ENCODE data around the gene MSL1. TPM values are rescaled to one million over a fixed set of nuclear protein-coding genes. Genes with fewer than 3 reads are reported as not detected.
A peak's percentile ranks its signal among the peaks of the same experiment; 100 is the strongest.

MSL1 gene
- total and polyA plus RNA-seq, 9 of the 15 experiments (the other 6 are each of a cell fraction or from before 2014, with no cell fraction given), result 13.8 to 120 (median 61.9) TPM

- Histone ChIP-seq H3K9ac (ENCODE audit: insufficient read depth in 1 of 2, low read depth in 2 of 2, low read length in 2 of 2) (peak overlapping the region in 1 of 2 experiments; percentile 38; a peak in 1 of 4 replicates), H3K27me3 (ENCODE audit: control insufficient read depth in 2 of 2, insufficient read depth in 2 of 2, low read length in 2 of 2) (no peaks in the 10 kb centered on the region), H3K79me2 (ENCODE audit: control insufficient read depth, insufficient read depth, low read length) (no peaks in the 10 kb centered on the region), H3K27ac (ENCODE audit: extremely low read depth, low read depth, low read length) (no peak overlapping the region), H3K9me3 (replicated peaks; ENCODE audit: control insufficient read depth, insufficient read depth, low read depth, low read length) (no peaks in the 10 kb centered on the region), H3K4me2 (ENCODE audit: insufficient read depth, low read length) (no peak overlapping the region), H4K20me1 (replicated peaks; ENCODE audit: control insufficient read depth, insufficient read depth, low read length) (no peaks in the 10 kb centered on the region), H3K9me1 (ENCODE audit: control insufficient read depth, insufficient read depth, low read length) (peaks cover 5% of the 10 kb centered on the region), H3K4me3 (no peak overlapping the region), H2AFZ (ENCODE audit: low read depth, low read length) (no peak overlapping the region), H3K36me3 (ENCODE audit: control insufficient read depth, insufficient read depth, low read length) (peaks cover 10% of the 10 kb centered on the region; the same call in 2 of the 3 replicates), H3K4me1 (replicated peaks in 1 of 2; ENCODE audit: control insufficient read depth in 2 of 2, insufficient read depth in 2 of 2, low read length in 2 of 2) (peaks cover 10 to 28% of the 10 kb centered on the region in 2 experiments; a peak in 4 of 5 replicates)
- intact Hi-C loops (cut with micrococcal nuclease), result no loop called here
- ATAC-seq (no peak), DNase-seq (ENCODE audit: extremely low read depth in 1 of 4, low spot score in 3 of 4) (no peak), FAIRE-seq (no peak)
- WGBS (ENCODE audit: insufficient coverage, low coverage, missing lambda C conversion rate), result 52% methylated on average over 5 of the region's 5 CpGs
- POLR2A ChIA-PET, result interaction anchor here (0.8 to 1.6 kb wide), 4 partner anchors 7 to 28 kb away, joined by 3 to 7 read pairs (median 4); no protein-coding TSS in a partner anchor
- TF ChIP-seq SMC3 (conservative IDR thresholded peaks at IDR 0.05; ENCODE audit: insufficient read depth, low read depth, low read length) (no peak), CHD1 (IDR thresholded peaks at IDR 0.05; ENCODE audit: low read length) (no peak), CBFB (CRISPR knock-in tag; IDR thresholded peaks at IDR 0.05) (no peak)
- no TSS peak for BruUV-seq (replicated peaks)
- CTCF ChIA-PET (ENCODE audit: low intra/inter-chr PET ratio), result no interaction called here
- in situ Hi-C loops (cut with MboI), result no loop called here
These were observed 58.9 kb downstream of the MSL1 start for GRCh38 chr17:40180694-40181093.

- Histone ChIP-seq H3K4me3 (no peak overlapping the region), H3K27me3 (ENCODE audit: control insufficient read depth in 2 of 2, insufficient read depth in 2 of 2, low read length in 2 of 2) (no peaks in the 10 kb centered on the region), H3K9me1 (ENCODE audit: control insufficient read depth, insufficient read depth, low read length) (peaks cover 3% of the 10 kb centered on the region), H3K79me2 (ENCODE audit: control insufficient read depth, insufficient read depth, low read length) (no peaks in the 10 kb centered on the region), H4K20me1 (replicated peaks; ENCODE audit: control insufficient read depth, insufficient read depth, low read length) (no peaks in the 10 kb centered on the region), H3K36me3 (ENCODE audit: control insufficient read depth, insufficient read depth, low read length) (peaks cover 9% of the 10 kb centered on the region; the same call in 2 of the 3 replicates), H3K9me3 (replicated peaks; ENCODE audit: control insufficient read depth, insufficient read depth, low read depth, low read length) (no peaks in the 10 kb centered on the region), H3K4me2 (ENCODE audit: insufficient read depth, low read length) (no peak overlapping the region), H3K27ac (ENCODE audit: extremely low read depth, low read depth, low read length) (no peak overlapping the region), H2AFZ (ENCODE audit: low read depth, low read length) (no peak overlapping the region), H3K4me1 (replicated peaks in 1 of 2; ENCODE audit: control insufficient read depth in 2 of 2, insufficient read depth in 2 of 2, low read length in 2 of 2) (peaks cover 10 to 28% of the 10 kb centered on the region in 2 experiments; a peak in 4 of 5 replicates), H3K9ac (ENCODE audit: insufficient read depth in 1 of 2, low read depth in 2 of 2, low read length in 2 of 2) (0 out of 4 replicates have a peak overlapping the region, but pooled peaks of 1 of the 2 experiments have one; percentile 17)
- ChIA-PET CTCF (ENCODE audit: low intra/inter-chr PET ratio) (no interaction called here), POLR2A (interaction anchor here (1.6 kb wide), 1 partner anchor 10 kb away, joined by 7 read pairs; no protein-coding TSS in a partner anchor)
- DNase-seq (ENCODE audit: extremely low read depth in 1 of 4, low spot score in 3 of 4) (no peak), ATAC-seq (no peak), FAIRE-seq (no peak)
- in situ Hi-C loops (cut with MboI) (no loop called here), intact Hi-C loops (cut with micrococcal nuclease) (no loop called here)
- 63% methylated on average over 8 of the region's 8 CpGs for WGBS (ENCODE audit: insufficient coverage, low coverage, missing lambda C conversion rate)
- no TSS peak for BruUV-seq (replicated peaks)
- no peak for TF ChIP-seq ZBTB26 (CRISPR knock-in tag; IDR thresholded peaks at IDR 0.05)
- no peak for TF ChIP-seq ZNF395 (CRISPR knock-in tag; IDR thresholded peaks at IDR 0.05)
- TF ChIP-seq ZNF592 (IDR thresholded peaks at IDR 0.05), result no peak
- TF ChIP-seq CBFB (CRISPR knock-in tag; IDR thresholded peaks at IDR 0.05), result no peak
- TF ChIP-seq CHD4 (IDR thresholded peaks at IDR 0.05; ENCODE audit: insufficient read depth, insufficient replicate concordance, low read depth, low read length, poor library complexity, severe bottlenecking), result no peak
- TF ChIP-seq ZNF316 (IDR thresholded peaks at IDR 0.05), result no peak
These were observed 59.4 kb downstream of the MSL1 start for GRCh38 chr17:40181205-40181604.
